Lower lobe of right lung (tissue), 2 donors: ENCODE results near the gene HDAC4. TPM values are rescaled to one million over a fixed set of nuclear protein-coding genes. Genes with fewer than 3 reads are reported as not detected.

Experiments
- ATAC-seq, 2 donors: fragments of 200-7000 bp; cut with Tn5 transposase; one replicate each; pipeline ENCODE4 v1.9.1; 2020 to 2022; ENCODE audit warnings: mild to moderate bottlenecking in 2 of 2, moderate library complexity in 2 of 2
- DNase-seq: peaks from one replicate; pipeline ENCODE4 v3.0.0-alpha.2; 2020
- H3K27ac ChIP-seq: fragments of 200-600 bp; one replicate; pipeline ENCODE4 v1.8.0; 2022
- H3K27me3 ChIP-seq: fragments of 200-600 bp; one replicate; pipeline ENCODE4 v1.8.0; 2022; ENCODE audit warnings: low read depth
- H3K36me3 ChIP-seq: fragments of 200-600 bp; one replicate; pipeline ENCODE4 v1.8.0; 2022; ENCODE audit warnings: mild to moderate bottlenecking
- H3K4me1 ChIP-seq: fragments of 200-600 bp; one replicate; pipeline ENCODE4 v1.8.0; 2022
- H3K4me3 ChIP-seq: fragments of 200-600 bp; one replicate; pipeline ENCODE4 v1.8.0; 2022; ENCODE audit warnings: mild to moderate bottlenecking
- H3K9me3 ChIP-seq: fragments of 200-600 bp; one replicate; pipeline ENCODE4 v1.8.0; 2022
- intact Hi-C: fragments of 100-400 bp; cut with DNase I; formaldehyde crosslinking; loops from one replicate; pipeline ENCODE4 v1.11.0; 2022
- total RNA-seq: library from RNA; stranded (reverse); fragmentation: NEBNext Ultra II Directional; extraction: Animal tissue kit (Norgen Biotek cat#: 25700); gene quantifications from one replicate; pipeline ENCODE4 v1.2.1, GENCODE V29; 2021
- TF ChIP-seq, protein P1 (sequence below): fragments of 200-600 bp; IDR thresholded peaks from one replicate; pipeline ENCODE4 v1.8.0; 2022; ENCODE audit warnings: antibody characterized with exemption, mild to moderate bottlenecking
- donor health status: DM: no; HTN: yes; CAD: no; lungs with severe emphysema.

Gene HDAC4
- total RNA-seq, 1 donor from 2014 or later: 44.9 TPM

GRCh38 chr2:239394978-239395377, 5.8 kb downstream of the HDAC4 start:
- TF ChIP-seq, protein P1, sequence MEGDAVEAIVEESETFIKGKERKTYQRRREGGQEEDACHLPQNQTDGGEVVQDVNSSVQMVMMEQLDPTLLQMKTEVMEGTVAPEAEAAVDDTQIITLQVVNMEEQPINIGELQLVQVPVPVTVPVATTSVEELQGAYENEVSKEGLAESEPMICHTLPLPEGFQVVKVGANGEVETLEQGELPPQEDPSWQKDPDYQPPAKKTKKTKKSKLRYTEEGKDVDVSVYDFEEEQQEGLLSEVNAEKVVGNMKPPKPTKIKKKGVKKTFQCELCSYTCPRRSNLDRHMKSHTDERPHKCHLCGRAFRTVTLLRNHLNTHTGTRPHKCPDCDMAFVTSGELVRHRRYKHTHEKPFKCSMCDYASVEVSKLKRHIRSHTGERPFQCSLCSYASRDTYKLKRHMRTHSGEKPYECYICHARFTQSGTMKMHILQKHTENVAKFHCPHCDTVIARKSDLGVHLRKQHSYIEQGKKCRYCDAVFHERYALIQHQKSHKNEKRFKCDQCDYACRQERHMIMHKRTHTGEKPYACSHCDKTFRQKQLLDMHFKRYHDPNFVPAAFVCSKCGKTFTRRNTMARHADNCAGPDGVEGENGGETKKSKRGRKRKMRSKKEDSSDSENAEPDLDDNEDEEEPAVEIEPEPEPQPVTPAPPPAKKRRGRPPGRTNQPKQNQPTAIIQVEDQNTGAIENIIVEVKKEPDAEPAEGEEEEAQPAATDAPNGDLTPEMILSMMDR: no peak
- H3K36me3 ChIP-seq: no peaks in the 10 kb centered on the region
- DNase-seq (no peak), ATAC-seq (no peak)
- H3K4me1 ChIP-seq: peaks cover 34% of the 10 kb centered on the region
- no peak overlapping the region for H3K27ac ChIP-seq
- H3K4me3 ChIP-seq: no peak overlapping the region
- H3K27me3 ChIP-seq: no peaks in the 10 kb centered on the region
- intact Hi-C loops: no loop called here
- no peaks in the 10 kb centered on the region for H3K9me3 ChIP-seq

DNA sequence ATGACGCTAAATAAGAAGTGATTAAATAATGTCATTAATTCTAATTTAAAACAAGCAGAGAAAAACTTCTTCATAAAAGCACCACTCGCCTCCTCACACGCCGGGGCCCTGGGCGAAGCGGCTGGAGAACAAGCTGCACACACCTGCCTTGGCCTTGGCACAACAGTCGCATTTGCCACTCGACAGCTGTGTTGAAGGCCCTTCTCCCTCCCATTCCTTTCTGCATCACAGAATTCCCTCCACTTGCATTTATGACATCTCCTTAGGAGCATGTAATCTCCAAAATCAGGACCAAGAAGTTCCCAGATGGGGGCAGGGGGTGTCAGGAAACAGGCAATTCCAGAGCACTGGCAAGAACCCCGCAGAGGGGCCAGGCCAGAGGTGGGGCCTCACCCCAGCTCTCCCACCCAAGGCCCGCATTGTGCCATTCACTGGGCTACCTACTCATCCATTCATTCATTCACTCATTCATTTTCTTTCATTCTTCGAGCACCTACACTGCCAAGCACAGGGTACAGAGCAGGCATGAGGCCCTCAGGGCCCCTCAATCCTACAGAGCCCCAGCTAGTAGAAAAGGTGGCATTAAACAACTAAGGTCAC, 6.4 kb downstream of the HDAC4 start:
- no peak overlapping the region for H3K27ac ChIP-seq
- H3K27me3 ChIP-seq: no peaks in the 10 kb centered on the region
- DNase-seq (no peak), ATAC-seq (no peak)
- no peaks in the 10 kb centered on the region for H3K9me3 ChIP-seq
- intact Hi-C loops: no loop called here
- peaks cover 34% of the 10 kb centered on the region for H3K4me1 ChIP-seq
- TF ChIP-seq, protein P1: no peak
- H3K36me3 ChIP-seq: no peaks in the 10 kb centered on the region
- H3K4me3 ChIP-seq: no peak overlapping the region

- no peak for DNase-seq
- TF ChIP-seq, protein P1: no peak
- peaks cover 32% of the 10 kb centered on the region for H3K4me1 ChIP-seq
- no peaks in the 10 kb centered on the region for H3K27me3 ChIP-seq
- no peak overlapping the region for H3K27ac ChIP-seq
- no peaks in the 10 kb centered on the region for H3K9me3 ChIP-seq
- no peak for ATAC-seq
- H3K36me3 ChIP-seq: no peaks in the 10 kb centered on the region
- intact Hi-C loops: no loop called here
- H3K4me3 ChIP-seq: no peak overlapping the region
These were observed 6.9 kb downstream of the HDAC4 start for GRCh38 chr2:239393941-239394340.

- TF ChIP-seq, protein P1: no peak
- Histone ChIP-seq H3K9me3 (no peaks in the 10 kb centered on the region), H3K27me3 (no peaks in the 10 kb centered on the region), H3K4me3 (no peak overlapping the region), H3K4me1 (peaks cover 29% of the 10 kb centered on the region), H3K27ac (no peak overlapping the region), H3K36me3 (peaks cover under 1% of the 10 kb centered on the region)
- peak; percentile 52 for DNase-seq
- no peak for ATAC-seq
- intact Hi-C loops: no loop called here
These were observed 7.4 kb downstream of the HDAC4 start for GRCh38 chr2:239393388-239393940.

DNA sequence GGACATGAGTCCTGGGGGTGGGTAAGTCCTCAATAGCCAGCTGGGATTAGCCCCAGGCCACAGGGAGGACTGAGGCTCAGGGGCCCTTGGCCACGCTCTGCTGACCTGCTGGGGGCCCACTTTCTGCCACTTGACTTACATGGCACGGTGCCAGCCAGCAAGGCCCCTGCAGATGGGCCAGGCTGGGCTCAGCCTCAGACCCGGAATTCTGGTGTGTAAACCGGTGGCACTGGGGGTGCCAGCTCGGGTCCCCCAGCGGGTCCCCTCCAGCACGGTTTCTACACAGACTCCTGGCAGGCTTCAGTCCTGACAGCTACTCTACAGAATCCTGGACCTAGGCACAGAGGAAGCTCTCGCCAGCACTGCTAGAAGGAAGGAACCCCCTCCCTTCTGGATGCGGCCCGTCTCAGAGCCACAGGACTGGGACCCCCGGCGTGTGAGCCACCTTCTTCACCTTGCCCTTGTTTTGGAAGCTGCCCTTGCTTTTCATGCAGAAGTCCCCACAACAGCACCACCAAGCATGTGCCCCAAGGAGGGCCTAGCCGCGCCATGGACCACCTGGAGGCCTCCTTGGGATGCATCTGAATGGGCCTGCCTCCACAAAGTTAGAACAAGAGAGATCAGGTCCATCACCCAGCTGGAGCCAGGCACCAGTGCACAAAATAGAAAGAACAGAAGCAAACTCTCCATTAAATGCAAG, 8.0 kb downstream of the HDAC4 start:
- TF ChIP-seq, protein P1: no peak
- Histone ChIP-seq H3K36me3 (peaks cover 6% of the 10 kb centered on the region), H3K27ac (no peak overlapping the region), H3K27me3 (no peaks in the 10 kb centered on the region), H3K4me3 (no peak overlapping the region), H3K4me1 (peaks cover 29% of the 10 kb centered on the region), H3K9me3 (no peaks in the 10 kb centered on the region)
- intact Hi-C loops: no loop called here
- DNase-seq (peak; percentile 41), ATAC-seq (no peak)
